ENCODE results near the gene SMAD7.

The SMAD7 gene

DNA sequence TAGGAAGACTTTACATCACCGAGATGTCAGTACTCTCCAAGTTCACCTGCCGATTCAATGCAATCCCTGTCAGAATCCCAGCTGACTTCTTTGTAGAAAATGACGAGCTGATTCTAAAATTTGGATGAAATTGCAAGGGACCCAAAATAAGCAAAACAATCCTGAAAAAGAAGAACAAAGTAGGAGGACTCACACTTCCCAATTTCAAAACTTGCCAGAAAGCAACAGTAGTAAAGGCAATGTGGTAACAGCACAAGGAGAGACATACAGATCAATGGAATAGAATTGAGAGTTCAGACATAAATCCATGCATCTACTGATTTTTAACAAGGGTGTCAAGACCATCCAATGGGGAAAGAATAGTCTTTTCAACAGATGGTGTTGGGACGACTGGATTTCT, 52.2 kb downstream of the SMAD7 start:
- DNase-seq (ENCODE audit: low read depth in 2 of 3, low spot score in 1 of 3), result no peak

DNA sequence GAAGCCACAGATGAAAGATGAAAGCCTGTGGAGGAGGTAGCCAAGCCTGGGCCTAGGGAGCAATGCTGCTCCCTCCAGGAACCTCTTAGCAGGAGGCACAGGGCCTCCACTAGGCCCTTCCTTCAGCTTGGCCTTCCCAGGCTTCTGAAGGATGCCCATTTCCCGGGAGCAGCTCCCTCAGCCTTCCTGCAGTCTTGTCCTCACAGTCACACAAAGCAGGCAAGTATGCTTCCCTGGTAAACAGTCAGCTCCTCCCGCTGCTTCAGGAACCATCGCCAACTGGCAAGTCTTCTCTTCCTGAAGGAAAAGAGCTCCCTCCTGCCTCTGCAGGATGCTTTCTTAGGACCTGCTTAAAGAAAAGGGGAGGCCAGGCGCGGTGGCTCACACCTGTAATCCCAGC, 53.2 kb downstream of the SMAD7 start:
- DNase-seq (ENCODE audit: low read depth in 2 of 3, low spot score in 1 of 3), result no peak

DNA sequence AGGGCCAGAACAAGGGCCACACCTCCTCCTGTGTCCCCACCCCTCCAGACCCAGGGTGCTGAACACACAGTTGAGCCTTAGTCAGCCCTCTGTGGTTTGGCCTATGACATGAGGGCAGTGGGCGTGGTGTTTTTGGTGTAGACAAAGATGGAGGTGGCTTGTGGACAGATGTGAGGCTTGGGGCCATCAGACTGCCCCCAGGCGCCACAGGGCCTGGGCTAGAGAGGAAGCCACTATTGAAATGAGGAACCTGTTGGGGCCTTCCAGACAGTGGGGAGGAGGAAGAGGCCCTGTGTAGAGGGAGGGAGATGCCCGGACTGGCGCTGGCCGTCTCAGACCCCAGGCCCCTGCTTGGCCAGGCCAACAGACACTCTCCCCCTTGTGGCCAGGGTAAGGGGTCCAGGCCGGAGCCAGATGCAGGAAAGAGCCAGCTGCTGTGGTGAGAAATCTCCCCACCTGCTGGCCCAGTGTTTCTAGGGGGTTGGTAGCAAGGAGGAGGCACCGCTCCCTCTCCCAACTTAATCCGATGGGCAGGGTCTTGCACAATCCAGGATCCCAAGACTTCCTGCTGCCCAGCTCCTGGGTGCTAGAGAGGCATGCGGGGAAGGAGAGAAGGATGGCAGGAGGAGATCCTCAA, 53.8 kb downstream of the SMAD7 start:
- peak; percentile 7 to 11 (median 8) for DNase-seq (ENCODE audit: low read depth in 2 of 3, low spot score in 1 of 3)

GRCh38 chr18:48896326-48896874, 54.4 kb downstream of the SMAD7 start:
- no peak for DNase-seq (ENCODE audit: low read depth in 2 of 3, low spot score in 1 of 3)

DNA sequence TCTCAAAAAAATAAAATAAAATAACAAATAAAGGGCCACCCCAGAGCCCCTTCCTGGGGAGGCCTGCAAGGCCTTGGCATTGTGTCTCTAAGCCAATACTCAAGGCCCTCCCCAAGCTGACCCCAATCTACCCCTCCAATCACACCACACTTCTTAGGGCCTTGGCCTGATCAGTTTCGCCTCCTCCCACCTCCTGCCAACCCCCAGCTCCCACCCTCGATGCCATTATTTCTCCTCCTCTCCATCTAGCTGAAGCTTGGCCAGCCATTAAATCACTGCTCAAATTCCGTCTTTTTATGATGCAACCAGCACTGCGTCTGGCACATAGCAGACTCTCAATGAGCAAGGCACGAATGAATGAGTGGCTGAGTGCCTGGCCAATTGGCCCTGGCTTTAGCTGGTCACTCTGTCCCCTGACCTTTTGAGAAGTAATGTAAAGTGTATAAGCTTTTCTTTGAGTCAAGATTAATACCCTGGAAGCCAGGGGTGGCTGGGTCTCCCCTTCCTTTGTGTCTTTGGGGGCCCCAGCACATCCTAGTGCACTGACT, 55.9 kb downstream of the SMAD7 start:
- DNase-seq (ENCODE audit: low read depth in 2 of 3, low spot score in 1 of 3), result no peak

DNA sequence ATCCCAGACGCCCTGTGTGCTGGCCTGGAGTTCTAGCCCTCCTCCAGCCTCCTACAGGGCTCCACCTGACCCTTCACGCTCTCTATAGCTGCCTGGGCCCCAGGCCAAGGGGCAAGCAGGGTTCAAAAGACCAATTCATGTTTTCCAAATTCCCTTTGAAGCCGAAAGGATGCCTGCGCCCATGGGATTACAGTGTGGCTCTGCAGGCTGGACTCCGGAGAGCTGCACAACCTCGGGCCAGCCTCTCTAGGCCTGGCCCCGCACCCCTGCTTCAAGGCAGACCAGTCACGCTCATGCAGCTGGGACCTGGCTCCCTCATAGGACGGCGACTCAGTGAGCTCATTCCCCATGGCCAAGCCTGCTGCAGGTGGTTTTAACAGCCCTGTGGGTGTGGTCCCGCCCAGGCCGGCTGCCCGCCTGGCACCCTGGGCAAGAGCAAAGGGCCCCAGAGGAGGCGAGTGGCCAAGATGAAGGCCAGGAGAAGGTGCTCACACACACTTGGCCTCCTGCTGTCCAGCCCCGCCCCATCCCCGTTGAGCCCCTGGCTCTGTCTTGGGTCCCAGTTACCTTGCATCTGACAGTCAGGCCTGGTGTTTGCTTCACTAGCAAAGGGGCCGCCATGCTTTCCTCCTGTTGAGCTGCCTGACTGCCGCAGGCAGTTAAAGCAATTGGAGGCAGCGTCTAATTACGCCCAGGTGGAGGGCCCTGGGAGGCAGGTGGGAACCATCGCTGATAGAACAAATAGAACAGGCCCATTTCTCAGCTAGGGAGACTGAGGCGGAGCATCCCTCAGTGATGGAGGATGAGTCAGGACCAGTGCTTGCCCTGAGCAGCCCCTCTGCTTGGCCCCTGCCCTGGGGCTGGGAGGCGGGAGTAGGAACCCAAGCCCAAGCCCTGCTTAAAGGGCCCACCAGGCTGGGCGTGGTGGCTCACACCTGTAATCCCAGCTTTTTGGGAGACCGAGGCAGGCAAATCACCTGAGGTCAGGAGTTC, 56.9 kb downstream of the SMAD7 start:
- DNase-seq (ENCODE audit: low read depth in 2 of 3, low spot score in 1 of 3), result no peak

DNA sequence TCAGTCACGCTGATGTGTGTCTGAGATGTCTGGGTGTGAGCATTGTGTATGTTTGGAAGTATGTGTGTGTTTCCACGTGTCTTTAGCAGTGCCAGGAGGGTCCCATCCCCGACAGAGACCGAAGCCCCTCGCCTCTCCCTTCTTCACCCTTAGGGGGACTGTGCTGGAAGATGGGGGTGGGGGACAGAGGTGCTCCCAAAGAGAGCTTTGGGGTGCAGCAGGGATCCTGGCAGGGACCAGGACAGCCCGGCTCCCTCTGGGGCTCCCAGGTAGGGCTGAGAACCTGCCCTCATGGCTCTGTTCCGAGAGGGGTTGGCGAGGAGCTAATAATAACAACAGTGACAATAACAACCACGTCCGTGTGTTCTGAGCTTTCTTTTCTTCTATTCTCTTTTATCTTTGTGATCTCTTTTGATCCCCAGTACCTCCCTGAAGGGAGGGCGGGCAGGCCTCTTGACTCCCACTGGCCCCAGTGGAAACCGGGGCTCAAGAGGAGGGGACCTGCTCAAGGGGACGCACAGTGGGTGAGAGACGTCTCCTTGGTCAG, 57.6 kb downstream of the SMAD7 start:
- no peak for DNase-seq (ENCODE audit: low read depth in 2 of 3, low spot score in 1 of 3)

DNA sequence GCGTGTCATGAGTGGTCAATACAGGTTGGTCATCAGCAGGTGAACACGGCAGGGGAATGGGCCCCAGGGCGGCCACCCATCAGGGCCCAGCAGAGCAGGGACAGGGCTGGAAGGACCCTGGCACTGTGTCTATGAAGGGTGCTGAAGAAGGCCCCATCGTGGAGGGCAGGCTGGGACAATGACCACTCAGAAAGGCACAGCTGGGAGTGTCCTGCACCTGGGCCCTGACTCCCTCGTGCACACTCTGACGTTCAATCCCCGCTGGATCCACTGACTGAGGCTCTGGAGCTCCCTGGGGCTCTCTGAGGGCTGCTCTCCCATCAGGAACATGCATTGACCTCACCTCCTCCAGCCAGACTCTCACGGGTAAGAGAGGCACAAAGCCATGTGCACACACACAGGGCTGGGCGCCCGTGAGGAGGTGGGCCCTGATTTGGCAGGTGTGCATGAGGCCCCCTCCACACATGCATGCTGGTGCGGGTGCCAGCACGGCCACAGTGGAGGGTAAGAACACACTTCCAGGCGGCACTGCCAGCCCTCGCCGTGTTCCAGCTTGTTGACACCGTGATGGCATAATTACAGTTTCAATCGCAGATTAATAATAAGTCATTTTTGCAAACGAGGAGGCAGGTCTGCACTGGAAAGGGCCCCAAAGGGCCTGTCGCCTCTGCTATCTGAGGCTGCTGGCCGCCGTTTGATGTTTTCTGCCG, 58.5 kb downstream of the SMAD7 start:
- no peak for DNase-seq (ENCODE audit: low read depth in 2 of 3, low spot score in 1 of 3)

DNA sequence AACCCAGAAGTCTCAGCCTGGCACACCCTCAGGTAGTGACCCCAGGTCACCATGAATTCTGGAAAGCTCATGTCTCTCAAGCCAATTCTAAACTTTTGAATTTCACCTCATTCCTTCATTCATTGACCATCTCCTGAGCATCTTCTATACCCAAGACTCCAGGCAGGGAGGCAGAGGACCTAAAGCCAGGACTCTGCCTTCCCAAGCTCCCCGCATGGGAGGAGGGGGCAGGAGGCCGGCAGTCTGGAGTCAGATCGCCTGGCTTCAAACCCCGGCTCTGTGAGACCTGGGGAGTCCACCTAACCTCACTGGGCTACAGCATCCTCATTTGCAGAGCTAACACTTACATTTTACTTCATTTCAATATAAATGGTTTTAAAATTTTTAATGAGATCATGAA, 59.0 kb downstream of the SMAD7 start:
- no peak for DNase-seq (ENCODE audit: low read depth in 2 of 3, low spot score in 1 of 3)

- DNase-seq (ENCODE audit: low read depth in 2 of 3, low spot score in 1 of 3), result no peak
Measured at GRCh38 chr18:48889981-48890762, 60.6 kb downstream of the SMAD7 start.

DNA sequence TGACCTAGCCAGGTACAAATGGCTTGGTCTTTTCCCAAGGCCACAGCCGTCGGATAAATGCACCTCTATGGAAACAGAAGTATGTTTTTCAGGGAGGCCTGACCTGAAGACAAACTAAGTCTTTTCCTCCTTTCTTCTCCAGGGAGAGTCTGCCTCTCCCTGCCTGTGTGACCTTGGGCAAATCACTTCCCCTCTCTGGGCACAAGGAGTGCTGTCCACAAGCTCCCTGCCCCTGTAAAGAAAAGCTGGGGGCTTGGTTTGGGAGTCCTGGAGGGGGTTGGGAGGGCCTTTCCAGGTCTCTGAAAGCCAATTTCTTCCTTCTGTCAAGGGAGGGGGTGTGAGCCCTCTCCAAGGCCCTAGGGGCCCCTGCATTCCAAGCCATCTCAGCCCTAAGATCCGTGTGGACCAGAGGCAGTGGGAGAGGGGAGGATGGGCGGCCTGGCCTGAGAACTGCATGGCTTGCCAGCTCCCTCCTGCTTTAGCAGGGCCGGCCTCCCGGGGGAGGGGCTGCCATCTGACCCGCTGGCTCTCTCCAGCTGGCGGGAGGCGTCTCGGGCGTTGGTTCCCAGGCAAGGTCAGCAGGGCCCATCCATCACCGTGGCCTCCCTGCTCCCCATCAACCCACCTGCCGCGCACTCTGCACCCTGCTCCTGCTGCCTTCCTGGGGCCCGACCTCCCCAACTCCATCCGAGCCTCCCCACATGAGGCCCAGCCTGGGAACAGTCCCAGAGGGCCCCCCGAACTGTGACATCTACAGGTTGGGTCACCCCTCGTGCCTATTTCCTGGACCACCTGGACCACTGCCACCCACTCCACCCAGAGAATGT, 61.4 kb downstream of the SMAD7 start:
- DNase-seq (ENCODE audit: low read depth in 2 of 3, low spot score in 1 of 3), result no peak

- DNase-seq (ENCODE audit: low read depth in 2 of 3, low spot score in 1 of 3), result no peak
Measured at GRCh38 chr18:48888773-48889080, 62.0 kb downstream of the SMAD7 start.

- DNase-seq (ENCODE audit: low read depth in 2 of 3, low spot score in 1 of 3), result no peak
Measured at GRCh38 chr18:48887905-48888772, 62.6 kb downstream of the SMAD7 start.

GRCh38 chr18:48887294-48887904, 63.4 kb downstream of the SMAD7 start:
- DNase-seq (ENCODE audit: low read depth in 2 of 3, low spot score in 1 of 3), result no peak

DNA sequence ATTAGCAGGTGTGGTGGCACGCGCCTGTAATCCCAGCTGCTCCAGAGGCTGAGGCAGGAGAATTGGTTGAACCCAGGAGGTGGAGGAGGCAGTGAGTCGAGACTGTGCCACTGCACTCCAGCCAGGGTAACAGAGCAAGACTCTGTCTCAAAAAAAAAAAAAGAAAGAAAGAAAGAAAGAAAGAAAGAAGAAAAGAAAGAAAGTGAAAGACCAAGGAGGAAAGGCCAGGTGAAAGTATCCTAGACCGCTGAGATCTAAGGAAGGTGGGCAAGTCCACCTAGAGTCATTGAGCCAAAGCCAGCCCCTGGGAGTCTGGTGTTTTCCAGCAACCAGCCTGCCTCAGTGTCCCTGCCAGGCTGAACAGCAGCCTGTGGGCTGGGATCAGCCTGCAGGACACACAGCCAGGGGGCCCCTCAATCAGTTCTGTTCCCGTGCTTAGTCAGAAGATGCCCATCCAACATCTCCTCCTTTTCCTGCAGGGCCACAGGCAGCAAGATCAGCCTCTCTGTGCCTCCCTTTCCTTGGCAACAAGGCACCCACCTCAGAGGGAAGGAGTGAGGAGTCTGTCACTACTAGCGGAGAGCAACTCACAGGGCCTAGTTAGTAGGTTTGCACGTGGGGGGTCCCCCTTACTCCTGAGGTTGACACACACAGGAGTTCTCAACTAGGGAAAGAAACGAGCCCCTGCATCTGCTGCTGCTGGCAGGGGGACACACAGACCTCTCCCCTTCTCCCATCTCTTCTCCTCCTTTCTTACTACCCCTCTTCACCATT, 64.1 kb downstream of the SMAD7 start:
- DNase-seq (ENCODE audit: low read depth in 2 of 3, low spot score in 1 of 3), result no peak

DNA sequence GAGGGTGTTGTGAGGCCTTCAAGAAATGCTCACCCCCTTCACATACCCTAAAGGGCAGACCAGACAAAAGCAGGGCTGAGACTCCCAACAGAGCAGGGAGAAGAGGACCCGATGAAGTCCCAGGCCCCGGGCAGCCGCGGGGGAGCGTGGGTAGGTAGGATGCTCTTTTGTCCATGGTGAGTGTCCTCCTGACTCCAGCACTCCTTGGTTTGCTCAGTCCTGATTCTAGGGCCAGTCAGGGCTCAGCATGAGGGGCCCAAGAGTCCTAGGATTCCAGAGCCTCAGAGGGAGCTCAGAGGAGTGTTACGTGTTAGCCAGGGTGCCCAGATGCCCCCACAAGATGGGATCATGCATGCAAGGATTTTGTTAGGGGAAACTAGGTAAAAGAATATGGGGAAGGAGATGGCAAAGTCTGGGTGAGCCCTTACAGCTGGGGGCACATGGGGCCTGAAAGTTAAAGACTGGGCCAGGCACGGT, 64.8 kb downstream of the SMAD7 start:
- DNase-seq (ENCODE audit: low read depth in 2 of 3, low spot score in 1 of 3), result no peak

- DNase-seq (ENCODE audit: low read depth in 2 of 3, low spot score in 1 of 3), result no peak
Measured at GRCh38 chr18:48885266-48885923, 65.4 kb downstream of the SMAD7 start.

Data from stimulated activated CD4-positive, alpha-beta T cell treated with anti-CD3 and anti-CD28 coated beads, Interleukin-12 subunit alpha, Interleukin-12 subunit beta, amount 100 ng/mL, for 48 hours (primary cell).